GM12878 (cell line): ENCODE data around the gene WSCD2. TPM values are rescaled to one million over a fixed set of nuclear protein-coding genes. Genes with fewer than 3 reads are reported as not detected.

Experiments
- ATAC-seq: fragments of 200-7000 bp; cut with Tn5 transposase; 3 replicates; pipeline ENCODE4 v1.9.1; 2020; ENCODE audit warnings: mild to moderate bottlenecking, moderate library complexity
- BruUV-seq: library from RNA; stranded (reverse); fragments of 400-500 nt; replicated peaks from 2 replicates; lab custom pipeline; 2021; lab: Mats Ljungman, UMichigan
- CTCF ChIA-PET: fragments of 300-600 bp; sonication (Branson Sonifier 250); formaldehyde crosslinking; extraction: SDS; loops from one replicate; lab custom pipeline; 2021; ENCODE audit warnings: inconsistent platforms; lab: Yijun Ruan, JAX
- POLR2A ChIA-PET: fragments of 350-600 bp; formaldehyde crosslinking; extraction: SDS; loops from one replicate; lab custom pipeline; 2021; ENCODE audit warnings: inconsistent platforms; lab: Charles Lee
- RAD21 ChIA-PET: fragments of 300-600 bp; sonication (Branson Sonifier 250); formaldehyde crosslinking; loops from one replicate; lab custom pipeline; 2023; ENCODE audit warnings: antibody characterized with exemption; ENCODE audit not compliant: unreplicated experiment; lab: Charles Lee
- SMC1A ChIA-PET: fragments of 300-600 bp; sonication (Branson Sonifier 250); formaldehyde crosslinking; loops from one replicate; lab custom pipeline; 2023; ENCODE audit not compliant: unreplicated experiment, uncharacterized antibody; lab: Charles Lee
- DNase-seq: peaks from one replicate; pipeline ENCODE4 v3.0.0-alpha.2; 2011; ENCODE audit warnings: low read depth, low spot score
- FAIRE-seq: peaks from 3 replicates; lab custom pipeline; 2011; peaks lifted over from hg19 to GRCh38; lab: Jason Lieb, UNC
- H2AFZ ChIP-seq: 2 replicates; pipeline ENCODE4 v1.6.0; 2011; ENCODE audit warnings: low read depth, low read length, control low read depth; ENCODE audit not compliant: control insufficient read depth
- H3K27ac ChIP-seq: 2 replicates; pipeline ENCODE4 v1.5.1; 2011; ENCODE audit warnings: control low read depth; ENCODE audit not compliant: control insufficient read depth, insufficient read depth
- H3K27me3 ChIP-seq, 2 experiments: replicated peaks in 1 of 2; 2 replicates each; pipeline versions ENCODE4 v1.6.0 to v1.6.1; 2011; ENCODE audit warnings: low read length in 1 of 2; ENCODE audit not compliant: control insufficient read depth in 2 of 2, insufficient read depth in 2 of 2
- H3K36me3 ChIP-seq, 2 experiments: 2 replicates each; pipeline ENCODE4 v1.5.1; 2011; ENCODE audit warnings: low read length in 1 of 2; ENCODE audit not compliant: control insufficient read depth in 2 of 2, insufficient read depth in 2 of 2
- H3K4me1 ChIP-seq: 2 replicates; pipeline ENCODE4 v1.6.1; 2011; ENCODE audit warnings: mild to moderate bottlenecking, low read length, moderate library complexity, mixed read lengths; ENCODE audit not compliant: control insufficient read depth, insufficient read depth
- H3K4me2 ChIP-seq: 2 replicates; pipeline ENCODE4 v1.6.0; 2011; ENCODE audit warnings: control low read depth; ENCODE audit not compliant: control insufficient read depth, insufficient read depth
- H3K4me3 ChIP-seq: fragments of 200-600 bp; sonication (generic); 2 replicates; pipeline ENCODE4 v1.5.1; 2016
- H3K79me2 ChIP-seq: 2 replicates; pipeline ENCODE4 v1.6.0; 2011; ENCODE audit warnings: low read length; ENCODE audit not compliant: control insufficient read depth, insufficient read depth
- H3K9ac ChIP-seq: 2 replicates; pipeline ENCODE4 v1.8.0; 2011; ENCODE audit warnings: low read length, control low read depth, mixed read lengths; ENCODE audit not compliant: control insufficient read depth, insufficient read depth
- H3K9me3 ChIP-seq: replicated peaks from 3 replicates; pipeline ENCODE4 v1.5.1; 2011; ENCODE audit warnings: mild to moderate bottlenecking, low read length; ENCODE audit not compliant: control insufficient read depth, insufficient read depth
- H4K20me1 ChIP-seq: 2 replicates; pipeline ENCODE4 v1.6.0; 2011; ENCODE audit not compliant: control insufficient read depth, insufficient read depth
- BMI1 ChIP-seq: fragments of 450-650 bp; IDR thresholded peaks from 2 replicates; pipeline ENCODE4 v1.6.1; 2016; ENCODE audit warnings: mild to moderate bottlenecking, moderate library complexity, borderline replicate concordance
- CREM ChIP-seq: IDR thresholded peaks from 2 replicates; pipeline ENCODE4 v1.6.1; 2014; ENCODE audit warnings: antibody characterized with exemption, low read depth
- E4F1 ChIP-seq: fragments of 450-650 bp; IDR thresholded peaks from 2 replicates; pipeline ENCODE4 v1.6.1; 2018; ENCODE audit warnings: borderline replicate concordance, mild to moderate bottlenecking; ENCODE audit not compliant: partially characterized antibody
- MAX ChIP-seq: IDR thresholded peaks from 2 replicates; pipeline ENCODE4 v1.6.1; 2012; ENCODE audit warnings: low read depth, low read length, improper control_type of control experiment
- MEF2A ChIP-seq: IDR thresholded peaks from 2 replicates; pipeline ENCODE4 v1.6.1; 2011; ENCODE audit warnings: low read depth, mild to moderate bottlenecking, low read length, moderate library complexity; ENCODE audit not compliant: insufficient read depth
- POLR2AphosphoS2 ChIP-seq: IDR thresholded peaks from 2 replicates; pipeline ENCODE4 v1.6.1; 2011; ENCODE audit warnings: low read depth, mild to moderate bottlenecking, low read length, improper control_type of control experiment, moderate library complexity
- RUNX3 ChIP-seq: IDR thresholded peaks from 2 replicates; pipeline ENCODE4 v1.6.1; 2012; ENCODE audit warnings: low read length, inconsistent platforms
- WGBS: methylation state at CpG from one replicate; pipeline ENCODE4 v1.1.6; 2016; ENCODE audit warnings: low lambda C conversion rate; ENCODE audit not compliant: insufficient replicate concordance, insufficient coverage; ENCODE audit errors: missing lambda C conversion rate; 5-methylcytosine and 5-hydroxymethylcytosine counted together
- in situ Hi-C: fragments of 300-500 bp; cut with MboI; formaldehyde crosslinking; loops from 9 replicates; pipeline ENCODE4 v1.14.3; 2018; ENCODE audit warnings: mixed read lengths
- intact Hi-C: fragments of 100-400 bp; cut with micrococcal nuclease; formaldehyde crosslinking; loops from one replicate; pipeline ENCODE4 v1.14.2; 2022; ENCODE audit not compliant: unreplicated experiment
- polyA plus RNA-seq, 11 experiments: library from polyadenylated mRNA; depleted of rRNA in 4 of 11; unstranded in 6 of 11; stranded (reverse) in 5 of 11; fragments of >200 nt; fragmentation: Nextera tagmentation in 4 of 11; fragmentation: Illumina TruSeq in 1 of 11; extraction: Ambion mirVana in 4 of 11; extraction: Trizol in 1 of 11; gene quantifications; 1 replicate in 1 of 11; 2 replicates in 10 of 11; pipeline versions ENCODE4 v1.2.1 to v1.2.3, GENCODE V29; 2011 to 2016; ENCODE audit warnings: inconsistent platforms in 2 of 11, missing spikeins in 2 of 11, low read depth in 1 of 11
- total RNA-seq, 4 experiments: library from RNA; depleted of rRNA in 3 of 4; stranded (reverse); fragments of >200 nt in 3 of 4; fragmentation: Illumina TruSeq in 1 of 4; extraction: Trizol in 1 of 4; gene quantifications; 2 replicates each; pipeline versions ENCODE4 v1.2.1 to v1.2.3, GENCODE V29; 2013 to 2021
- TF ChIP-seq, protein P1 (sequence below): IDR thresholded peaks from 2 replicates; pipeline ENCODE4 v1.6.1; 2011; ENCODE audit warnings: borderline replicate concordance, low read depth, mild to moderate bottlenecking, moderate library complexity, mixed read lengths, low read length; ENCODE audit not compliant: insufficient read depth; ENCODE audit errors: extremely low read length

Gene WSCD2
- total and polyA plus RNA-seq, 10 of the 15 experiments (the other 5 are each of a cell fraction or from before 2014, with no cell fraction given): 0.41 TPM; not detected in 9

- peaks cover 0 to 6% of the 10 kb centered on the region in 2 experiments; a peak in 2 of 4 replicates for H3K27me3 ChIP-seq
- FAIRE-seq (no peak), ATAC-seq (no peak), DNase-seq (no peak)
- H3K9ac ChIP-seq: no peak overlapping the region
- ChIA-PET RAD21 (no interaction called here), CTCF (no interaction called here), POLR2A (no interaction called here), SMC1A (no interaction called here)
- TF ChIP-seq, protein P1, sequence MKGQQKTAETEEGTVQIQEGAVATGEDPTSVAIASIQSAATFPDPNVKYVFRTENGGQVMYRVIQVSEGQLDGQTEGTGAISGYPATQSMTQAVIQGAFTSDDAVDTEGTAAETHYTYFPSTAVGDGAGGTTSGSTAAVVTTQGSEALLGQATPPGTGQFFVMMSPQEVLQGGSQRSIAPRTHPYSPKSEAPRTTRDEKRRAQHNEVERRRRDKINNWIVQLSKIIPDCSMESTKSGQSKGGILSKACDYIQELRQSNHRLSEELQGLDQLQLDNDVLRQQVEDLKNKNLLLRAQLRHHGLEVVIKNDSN: no peak
- no peak for TF ChIP-seq E4F1
- TF ChIP-seq MEF2A: no peak
- no peak for TF ChIP-seq RUNX3
- TF ChIP-seq CREM: no peak
- TF ChIP-seq BMI1: no peak
- TF ChIP-seq POLR2AphosphoS2: no peak
- TF ChIP-seq MAX: no peak
- no TSS peak for BruUV-seq
- no peak overlapping the region for H3K4me3 ChIP-seq
- H3K79me2 ChIP-seq: no peaks in the 10 kb centered on the region
- H2AFZ ChIP-seq: no peak overlapping the region
- no peaks in the 10 kb centered on the region for H4K20me1 ChIP-seq
- 13% methylated on average over 6 of the region's 6 CpGs for WGBS
- no peaks in the 10 kb centered on the region for H3K36me3 ChIP-seq
- H3K4me1 ChIP-seq: no peaks in the 10 kb centered on the region
- H3K9me3 ChIP-seq: no peaks in the 10 kb centered on the region
- no peak overlapping the region for H3K27ac ChIP-seq
- H3K4me2 ChIP-seq: no peak overlapping the region
- in situ Hi-C loops (no loop called here), intact Hi-C loops (no loop called here)
Observed at GRCh38 chr12:108146035-108146893, 17.2 kb downstream of the WSCD2 start.
